H1 (cell line): ENCODE data around the gene CORO1C. TPM values are rescaled to one million over a fixed set of nuclear protein-coding genes. Genes with fewer than 3 reads are reported as not detected.

Experiments used
- E2F6 ChIP-seq: IDR thresholded peaks from 2 replicates; pipeline ENCODE4 v1.6.1; 2012; ENCODE audit warnings: inconsistent platforms
- EZH2 ChIP-seq: fragments of 200-600 bp; sonication (generic); IDR thresholded peaks from 2 replicates; pipeline ENCODE4 v1.7.1; 2012; ENCODE audit warnings: low read depth, mild to moderate bottlenecking, moderate library complexity, low read length, inconsistent platforms; ENCODE audit not compliant: severe bottlenecking
- PHF8 ChIP-seq: fragments of 200-600 bp; sonication (generic); conservative IDR thresholded peaks from 2 replicates; pipeline ENCODE4 v1.7.1; 2012; ENCODE audit warnings: low read depth, mild to moderate bottlenecking, inconsistent platforms, low read length, moderate library complexity
- YY1 ChIP-seq: IDR thresholded peaks from 2 replicates; pipeline ENCODE4 v1.6.1; 2011; ENCODE audit warnings: low read depth, mild to moderate bottlenecking, low read length
- polyA plus RNA-seq, 7 experiments: library from polyadenylated mRNA; depleted of rRNA in 3 of 7; stranded (reverse) in 5 of 7; unstranded in 2 of 7; fragments of >200 nt in 5 of 7; fragments of 200-250 nt in 2 of 7; gene quantifications; 1 replicate in 5 of 7; 2 replicates in 1 of 7; 4 replicates in 1 of 7; pipeline versions ENCODE4 v1.2.1 to v1.2.3, GENCODE V29; 2011 to 2013; ENCODE audit warnings: missing spikeins in 2 of 7, mixed read lengths in 2 of 7
- total RNA-seq: library from RNA; stranded (reverse); fragmentation: NEBNext Ultra II Directional; extraction: Animal tissue kit (Norgen Biotek cat#: 25700); gene quantifications from 2 replicates; pipeline ENCODE4 v1.2.1, GENCODE V29; 2021

Gene CORO1C
- total and polyA plus RNA-seq, 2 of the 8 experiments (the other 6 are each of a cell fraction or from before 2014, with no cell fraction given): 72.7 to 120 TPM

- TF ChIP-seq E2F6 (no peak), PHF8 (no peak), YY1 (no peak), EZH2 (no peak)
- TF ChIP-seq, all 59 proteins: peak for 0
These were observed 123.2 kb downstream of the CORO1C start (continued) for GRCh38 chr12:108607981-108608600.
